Measurements from ENCODE around the gene ZIC5.

Gene ZIC5

GRCh38 chr13:99975626-99976025, 4.1 kb upstream of the ZIC5 start:
- DNase-seq (ENCODE audit: low read depth, low spot score): no peak
- in situ Hi-C loops (cut with HindIII; ENCODE audit: low sequenced_read_pairs): no loop called here
- no peak overlapping the region for H3K4me3 ChIP-seq (ENCODE audit: low read depth, low read length)
- no peak for TF ChIP-seq CTCF (IDR thresholded peaks at IDR 0.05; ENCODE audit: low read depth, low read length)

- no peak for TF ChIP-seq CTCF (IDR thresholded peaks at IDR 0.05; ENCODE audit: low read depth, low read length)
- H3K4me3 ChIP-seq (ENCODE audit: low read depth, low read length): no peak overlapping the region
- DNase-seq (ENCODE audit: low read depth, low spot score): no peak
- in situ Hi-C loops (cut with HindIII; ENCODE audit: low sequenced_read_pairs): no loop called here
Measured at GRCh38 chr13:99974939-99975561, 3.5 kb upstream of the ZIC5 start.

- in situ Hi-C loops (cut with HindIII; ENCODE audit: low sequenced_read_pairs): no loop called here
Measured at GRCh38 chr13:99974296-99974938, 2.9 kb upstream of the ZIC5 start.

GRCh38 chr13:99973808-99974185, 2.2 kb upstream of the ZIC5 start:
- DNase-seq (ENCODE audit: low read depth, low spot score): no peak
- in situ Hi-C loops (cut with HindIII; ENCODE audit: low sequenced_read_pairs): no loop called here

More at GRCh38 chr13:99974296-99974938, 2.9 kb upstream of the ZIC5 start:
- DNase-seq (ENCODE audit: low read depth, low spot score): no peak
- no peak overlapping the region for H3K4me3 ChIP-seq (ENCODE audit: low read depth, low read length)
- TF ChIP-seq CTCF (IDR thresholded peaks at IDR 0.05; ENCODE audit: low read depth, low read length): no peak

GRCh38 chr13:99973163-99973807, 1.7 kb upstream of the ZIC5 start:
- no peak for DNase-seq (ENCODE audit: low read depth, low spot score)

More at GRCh38 chr13:99973808-99974185, 2.2 kb upstream of the ZIC5 start:
- H3K4me3 ChIP-seq (ENCODE audit: low read depth, low read length): no peak overlapping the region
- TF ChIP-seq CTCF (IDR thresholded peaks at IDR 0.05; ENCODE audit: low read depth, low read length): no peak

More at GRCh38 chr13:99973163-99973807, 1.7 kb upstream of the ZIC5 start:
- H3K4me3 ChIP-seq (ENCODE audit: low read depth, low read length): no peak overlapping the region
- in situ Hi-C loops (cut with HindIII; ENCODE audit: low sequenced_read_pairs): no loop called here
- no peak for TF ChIP-seq CTCF (IDR thresholded peaks at IDR 0.05; ENCODE audit: low read depth, low read length)
